ENCODE measurements around the gene KLHL41.

DNA sequence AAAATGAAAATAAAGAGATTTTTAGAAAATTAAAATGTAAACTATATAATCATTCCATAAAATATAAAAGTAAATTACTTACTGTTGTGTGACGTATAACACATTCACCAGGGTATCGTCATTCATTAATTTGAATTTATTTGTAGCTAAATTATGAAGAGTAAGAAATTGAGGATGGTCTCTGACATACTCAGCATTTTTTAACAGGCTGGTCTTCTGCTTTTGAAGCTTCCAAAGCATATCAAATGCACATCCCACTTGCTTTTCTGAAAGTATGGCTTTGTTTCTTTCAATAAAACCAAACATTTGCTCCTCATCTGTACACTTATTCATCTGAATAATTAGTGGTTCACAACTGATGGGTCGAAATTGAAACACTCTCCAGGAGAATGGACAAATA lies 62.1 kb downstream of the KLHL41 start:
- TF ChIP-seq, protein P1, sequence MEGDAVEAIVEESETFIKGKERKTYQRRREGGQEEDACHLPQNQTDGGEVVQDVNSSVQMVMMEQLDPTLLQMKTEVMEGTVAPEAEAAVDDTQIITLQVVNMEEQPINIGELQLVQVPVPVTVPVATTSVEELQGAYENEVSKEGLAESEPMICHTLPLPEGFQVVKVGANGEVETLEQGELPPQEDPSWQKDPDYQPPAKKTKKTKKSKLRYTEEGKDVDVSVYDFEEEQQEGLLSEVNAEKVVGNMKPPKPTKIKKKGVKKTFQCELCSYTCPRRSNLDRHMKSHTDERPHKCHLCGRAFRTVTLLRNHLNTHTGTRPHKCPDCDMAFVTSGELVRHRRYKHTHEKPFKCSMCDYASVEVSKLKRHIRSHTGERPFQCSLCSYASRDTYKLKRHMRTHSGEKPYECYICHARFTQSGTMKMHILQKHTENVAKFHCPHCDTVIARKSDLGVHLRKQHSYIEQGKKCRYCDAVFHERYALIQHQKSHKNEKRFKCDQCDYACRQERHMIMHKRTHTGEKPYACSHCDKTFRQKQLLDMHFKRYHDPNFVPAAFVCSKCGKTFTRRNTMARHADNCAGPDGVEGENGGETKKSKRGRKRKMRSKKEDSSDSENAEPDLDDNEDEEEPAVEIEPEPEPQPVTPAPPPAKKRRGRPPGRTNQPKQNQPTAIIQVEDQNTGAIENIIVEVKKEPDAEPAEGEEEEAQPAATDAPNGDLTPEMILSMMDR (IDR thresholded peaks at IDR 0.05; ENCODE audit: low read length), result no peak
- TF ChIP-seq EZH2 (optimal IDR thresholded peaks at IDR 0.05; ENCODE audit: low read depth, low read length), result no peak
